GM20431 (cell line): ENCODE results near the gene CYTH3.
"Not testable (repeated sequence)": the region's sequence is repeated elsewhere in the genome, so short reads cannot be mapped to it uniquely, and the experiment has no call there.

Experiments
- in situ Hi-C: fragments of 300-500 bp; cut with MseI, MboI; formaldehyde crosslinking; loops from one replicate; pipeline ENCODE4 v1.15.0; 2020; ENCODE audit warnings: low sequenced_read_pairs; ENCODE audit not compliant: unreplicated experiment

The CYTH3 gene

GRCh38 chr7:6283391-6284054, 11.1 kb upstream of the CYTH3 start:
- in situ Hi-C loops: not testable (repeated sequence)

DNA sequence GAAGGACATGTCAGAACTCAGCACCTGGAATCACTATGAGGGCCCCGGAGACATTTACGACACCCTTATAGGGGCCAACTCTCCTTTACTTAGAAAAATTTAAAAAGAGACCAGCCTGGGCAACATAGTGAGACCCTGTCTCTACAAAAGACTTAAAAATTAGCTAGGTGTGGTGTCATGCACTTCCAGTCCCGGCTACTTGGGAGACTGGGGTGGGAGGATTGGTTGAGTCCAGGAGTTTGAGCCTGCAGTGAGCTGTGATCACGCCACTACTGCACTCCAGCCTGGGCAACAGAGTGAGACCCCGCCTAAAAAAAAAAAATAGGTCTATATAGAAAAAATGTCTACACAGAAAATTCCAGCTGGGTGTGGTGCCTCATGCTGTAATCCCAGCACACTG, 7.5 kb upstream of the CYTH3 start:
- in situ Hi-C loops: no loop called here

GRCh38 chr7:6279341-6279740, 6.9 kb upstream of the CYTH3 start:
- in situ Hi-C loops: no loop called here

DNA sequence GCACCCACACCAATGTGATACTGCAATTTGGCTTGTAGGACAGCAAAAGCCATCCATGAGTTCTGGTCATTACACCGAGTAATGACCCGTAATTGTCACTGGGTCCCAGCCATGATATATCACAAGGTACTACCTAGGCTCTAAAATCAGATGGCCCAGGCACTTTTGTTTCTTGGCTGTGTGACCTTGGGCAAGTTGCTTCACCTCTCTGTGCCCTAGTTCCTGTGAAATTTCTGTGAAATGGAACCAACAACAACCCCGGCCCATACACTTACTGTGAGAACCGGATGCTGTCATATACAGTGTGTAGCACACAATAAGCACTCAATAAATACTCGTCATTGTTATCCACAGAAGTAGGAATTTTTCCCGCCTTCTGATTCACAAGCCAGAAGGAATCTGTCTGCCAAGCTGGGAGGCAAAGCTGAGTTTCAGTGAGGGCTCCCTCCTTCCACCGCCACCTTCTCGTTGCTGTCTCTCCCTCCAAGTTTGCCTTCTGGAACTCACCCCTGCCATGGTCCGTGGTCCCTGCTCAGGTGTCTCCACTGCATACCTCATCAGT, 6.4 kb upstream of the CYTH3 start:
- in situ Hi-C loops: no loop called here

- in situ Hi-C loops: no loop called here
These were observed 5.1 kb upstream of the CYTH3 start for GRCh38 chr7:6277476-6277875.

- in situ Hi-C loops: no loop called here
These were observed 4.5 kb upstream of the CYTH3 start for GRCh38 chr7:6276911-6277408.

- in situ Hi-C loops: no loop called here
These were observed 2.3 kb upstream of the CYTH3 start for GRCh38 chr7:6274743-6275142.

DNA sequence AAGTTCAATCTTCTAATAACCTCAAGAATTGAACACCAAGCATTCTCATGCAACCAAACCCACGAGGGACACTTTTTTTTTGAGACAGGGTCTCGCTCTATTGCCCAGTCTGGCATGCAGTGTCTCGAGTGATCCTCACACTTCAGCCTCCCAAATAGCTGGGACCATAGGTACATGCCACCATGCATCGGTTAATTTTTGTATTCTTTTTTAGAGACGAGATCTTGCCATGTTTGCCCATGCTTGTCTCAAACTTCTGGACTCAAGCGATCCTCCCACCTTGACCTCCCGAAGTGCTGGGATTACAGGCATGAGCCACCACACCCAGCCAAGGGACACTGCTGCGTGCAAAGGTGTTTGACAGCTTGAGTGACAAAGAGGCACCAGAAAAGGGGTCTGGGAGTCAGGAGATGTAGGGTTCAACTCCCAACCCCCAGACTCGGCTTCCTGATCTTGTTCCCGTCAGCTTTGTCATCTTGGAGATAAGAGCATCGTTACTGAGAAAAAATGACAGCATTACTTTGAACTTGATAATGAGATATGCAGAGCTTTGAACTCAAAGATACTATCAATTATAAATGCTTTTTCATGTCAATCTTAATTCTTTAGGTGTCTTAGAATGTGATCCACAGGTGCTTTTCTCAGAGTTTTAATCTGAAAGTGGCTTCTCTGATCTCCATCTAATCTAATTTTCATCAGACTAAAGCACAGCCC, 1.6 kb upstream of the CYTH3 start:
- in situ Hi-C loops: no loop called here

GRCh38 chr7:6273380-6273837, 985 bp upstream of the CYTH3 start:
- in situ Hi-C loops: no loop called here

DNA sequence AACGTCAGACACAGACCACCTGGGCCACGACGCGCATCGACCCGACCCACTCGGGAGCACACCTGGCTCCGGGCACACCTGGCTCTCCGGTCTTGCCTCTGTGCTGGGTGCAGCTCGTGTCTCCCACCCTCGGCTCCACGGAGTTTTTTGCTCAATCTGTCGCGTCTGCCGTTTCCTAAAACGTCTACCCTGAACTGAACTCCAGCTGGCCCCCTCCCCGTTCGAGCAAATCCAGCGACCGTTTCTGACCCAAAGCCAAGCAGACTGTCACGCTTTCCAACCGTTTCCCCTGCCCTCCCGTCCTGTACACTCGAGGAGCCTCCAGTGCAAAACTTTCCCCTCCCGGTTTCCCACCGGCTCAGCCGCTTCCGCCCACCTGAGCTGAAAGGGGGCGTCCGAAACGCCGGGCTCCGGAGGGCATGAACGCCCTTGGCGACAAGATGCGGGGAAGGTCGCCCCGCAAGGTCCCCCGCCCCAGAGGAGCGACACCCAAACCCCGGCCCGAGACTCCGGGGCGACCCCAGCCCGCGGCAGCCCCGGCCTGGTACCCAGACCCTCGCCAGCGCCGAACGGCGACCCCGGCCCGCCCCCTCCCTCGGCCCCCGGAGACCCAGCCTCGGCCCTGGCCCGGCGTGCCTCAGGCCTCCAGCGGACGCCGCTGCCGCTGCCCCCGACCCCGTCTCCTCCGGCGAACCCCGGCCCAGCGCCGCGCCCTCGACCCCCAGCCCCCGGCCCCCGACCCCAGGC, 557 bp downstream of the CYTH3 start:
- in situ Hi-C loops: no loop called here

GRCh38 chr7:6271060-6271658, 1.3 kb downstream of the CYTH3 start:
- in situ Hi-C loops: no loop called here

DNA sequence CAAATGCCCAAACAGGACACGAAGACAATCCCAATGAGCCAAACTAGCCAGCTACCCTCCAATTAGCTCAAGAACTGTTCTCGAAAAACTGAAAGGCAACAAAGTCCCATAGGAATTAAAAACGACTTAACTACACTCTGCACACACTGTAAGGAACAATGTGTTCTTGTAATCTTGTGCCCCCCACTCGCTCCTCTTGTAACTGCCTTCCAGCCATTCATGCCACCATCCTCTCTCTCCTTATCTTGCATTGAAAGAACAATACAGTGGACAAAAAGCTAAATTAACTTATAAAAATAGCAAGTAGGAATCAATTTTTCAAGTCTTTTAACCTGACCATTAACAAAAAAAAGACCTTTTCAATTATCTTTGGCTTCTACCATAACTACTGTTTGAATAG, 2.9 kb downstream of the CYTH3 start:
- in situ Hi-C loops: no loop called here

GRCh38 chr7:6268907-6269306, 3.5 kb downstream of the CYTH3 start:
- in situ Hi-C loops: no loop called here

DNA sequence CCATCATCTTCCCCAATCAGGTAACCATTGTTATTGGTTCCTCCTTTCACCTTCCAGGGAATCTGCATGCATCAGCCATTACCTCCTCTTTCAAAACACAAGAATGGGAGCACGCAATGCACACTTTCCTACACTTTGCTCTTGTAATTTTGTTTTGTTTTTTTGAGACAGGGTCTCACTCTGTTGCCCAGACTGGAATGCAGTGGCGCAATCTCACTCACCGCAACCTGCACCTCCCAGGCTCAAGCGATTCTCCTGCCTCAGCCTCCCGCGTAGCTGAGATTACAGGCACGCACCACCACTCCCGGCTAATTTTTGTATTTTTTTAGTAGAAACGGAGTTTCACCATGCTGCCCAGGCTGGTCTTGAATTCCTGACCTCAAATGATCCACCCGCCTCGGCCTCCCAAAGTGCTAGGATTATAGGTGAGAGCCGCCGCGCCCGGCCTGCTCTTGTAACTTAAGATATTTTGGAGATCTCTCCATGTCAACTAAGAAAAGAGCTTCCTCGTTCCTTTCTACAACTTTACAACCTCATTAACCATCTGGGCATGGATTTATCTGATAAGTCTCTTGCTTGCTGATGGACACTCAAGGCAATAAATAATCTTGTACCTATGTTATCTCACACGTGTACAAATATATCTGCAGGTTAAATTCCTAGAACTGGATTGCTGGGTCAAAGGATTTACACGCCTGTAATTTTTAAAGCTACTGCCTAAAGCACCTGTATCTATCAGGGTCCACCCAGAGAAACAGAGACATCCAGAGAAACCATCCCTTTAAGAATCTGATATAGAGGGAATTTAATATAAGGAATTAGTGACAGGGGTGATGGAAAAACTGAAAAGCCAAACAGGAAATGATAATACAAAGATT, 4.2 kb downstream of the CYTH3 start:
- in situ Hi-C loops: no loop called here

DNA sequence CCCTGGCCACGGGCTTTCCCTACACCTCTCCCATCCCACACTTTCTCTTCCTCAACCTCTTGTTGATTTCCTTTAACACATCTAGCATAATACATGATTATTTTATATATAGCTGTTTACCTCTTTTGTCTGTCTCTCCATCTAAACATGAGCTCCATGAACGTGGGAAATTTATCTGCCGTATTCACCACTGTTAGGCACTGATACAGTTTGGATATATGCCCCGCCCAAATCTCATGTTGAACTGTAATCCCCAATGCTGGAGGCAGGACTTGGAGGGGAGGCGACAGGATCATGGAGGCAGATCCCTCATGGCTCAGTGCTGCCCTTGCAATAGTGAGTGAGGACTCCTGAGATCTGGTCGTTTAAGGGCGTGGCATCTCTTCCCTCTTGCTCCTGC, 5.7 kb downstream of the CYTH3 start:
- in situ Hi-C loops: no loop called here

DNA sequence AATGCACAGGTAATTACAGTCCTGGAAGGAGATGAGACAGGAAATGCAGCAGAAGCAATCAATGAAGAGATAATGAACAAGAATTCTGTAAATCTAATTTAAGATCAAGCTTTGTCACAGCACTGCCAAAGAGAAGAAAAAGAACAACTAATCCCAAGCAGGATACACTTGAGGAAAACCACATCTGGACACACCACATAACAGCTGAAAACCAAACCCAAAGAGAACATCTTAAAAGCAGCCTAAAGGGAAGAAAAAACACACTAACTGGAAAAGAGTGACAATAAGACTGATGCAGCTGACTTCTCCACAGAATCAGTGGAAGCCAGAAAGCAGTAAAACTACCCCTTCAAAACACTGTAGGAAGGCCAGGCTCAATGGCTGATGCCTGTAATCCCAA, 10.2 kb downstream of the CYTH3 start:
- in situ Hi-C loops: no loop called here

GRCh38 chr7:6261699-6262098, 10.7 kb downstream of the CYTH3 start:
- in situ Hi-C loops: no loop called here

DNA sequence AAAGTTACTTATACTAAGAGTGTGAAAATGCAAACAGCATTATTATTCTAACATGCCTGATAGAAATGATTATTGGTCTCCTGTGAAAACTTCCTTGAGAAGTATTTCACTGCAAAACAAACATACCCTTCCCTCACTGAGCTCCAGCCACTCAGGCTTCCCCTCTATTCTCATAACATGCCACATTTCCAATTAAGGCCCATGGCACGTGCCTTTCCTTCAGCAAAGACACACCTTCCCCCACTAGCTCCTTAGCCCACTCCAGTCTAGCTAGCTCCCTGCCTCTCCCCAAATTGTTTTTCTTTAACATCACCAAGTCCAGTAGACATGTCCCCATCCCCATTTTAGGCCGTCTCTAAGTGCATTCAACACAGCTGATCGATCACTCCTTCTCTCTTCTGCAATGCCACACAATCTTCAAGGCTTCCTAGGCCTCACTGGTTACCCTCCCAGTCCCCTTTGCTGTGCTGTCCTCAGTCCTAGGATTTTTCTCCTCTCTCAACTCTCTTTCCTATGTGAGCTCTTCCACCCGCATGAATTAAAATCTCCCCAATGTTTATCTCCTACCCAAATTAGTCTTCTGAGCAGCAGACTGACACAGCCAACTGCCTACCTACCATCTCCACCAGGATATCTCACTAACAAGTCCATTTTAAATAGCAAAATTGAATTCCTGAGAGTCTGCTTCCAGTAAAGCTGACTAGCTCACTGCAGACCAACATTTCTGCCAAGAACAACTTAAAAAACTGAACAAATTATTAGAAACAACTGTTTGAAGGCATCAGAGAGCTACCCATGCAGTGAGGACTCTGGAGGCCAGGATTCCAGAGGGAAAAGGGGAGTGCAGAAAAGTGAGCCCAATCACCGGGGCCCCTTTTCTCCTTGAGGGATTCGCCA, 11.9 kb downstream of the CYTH3 start:
- in situ Hi-C loops: no loop called here
